ENCODE results near the gene LRBA.

Gene LRBA

DNA sequence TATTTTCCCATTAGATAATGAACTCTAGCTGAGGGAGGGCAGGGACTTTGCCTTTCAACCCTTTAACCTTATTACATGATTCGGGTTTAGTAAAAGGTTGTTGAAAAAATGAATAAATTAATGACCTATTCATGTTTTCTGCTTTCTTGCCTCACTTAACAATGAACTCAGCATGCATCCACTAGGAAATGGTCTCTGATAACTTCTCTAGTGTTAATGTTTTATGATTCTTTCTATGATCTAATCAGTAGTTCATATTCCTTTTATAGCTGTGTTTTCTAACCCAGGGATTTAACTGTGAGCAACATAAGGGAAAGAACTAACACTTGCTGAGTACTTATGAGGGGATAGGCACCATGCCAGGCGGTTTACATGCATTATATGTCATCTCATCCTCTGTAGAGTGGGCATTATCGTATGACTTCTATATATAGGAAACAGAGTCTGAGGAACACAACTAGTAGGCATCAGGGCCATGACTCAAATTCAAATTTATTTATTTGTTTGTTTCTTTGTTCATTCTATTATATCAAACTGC, 669.8 kb downstream of the LRBA start:
- DNase-seq = no peak

DNA sequence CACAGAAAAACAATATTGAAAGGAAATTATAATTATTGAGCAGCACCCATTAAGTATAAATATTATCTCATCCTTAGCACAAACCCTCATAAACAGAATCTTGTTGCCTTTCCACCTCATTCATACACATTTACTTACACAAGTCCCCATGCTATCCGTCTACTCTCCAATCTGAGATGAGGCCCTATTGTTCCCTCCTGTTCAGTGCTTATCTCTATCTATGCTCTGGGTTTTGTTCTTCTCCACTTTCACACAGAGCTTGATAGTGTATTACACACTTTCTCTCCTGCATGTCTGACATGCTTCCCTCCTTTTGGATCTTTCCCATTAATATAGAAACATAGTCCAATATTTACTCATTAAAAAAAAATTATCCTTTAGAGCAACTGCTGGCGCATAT, 671.3 kb downstream of the LRBA start:
- DNase-seq = no peak

DNA sequence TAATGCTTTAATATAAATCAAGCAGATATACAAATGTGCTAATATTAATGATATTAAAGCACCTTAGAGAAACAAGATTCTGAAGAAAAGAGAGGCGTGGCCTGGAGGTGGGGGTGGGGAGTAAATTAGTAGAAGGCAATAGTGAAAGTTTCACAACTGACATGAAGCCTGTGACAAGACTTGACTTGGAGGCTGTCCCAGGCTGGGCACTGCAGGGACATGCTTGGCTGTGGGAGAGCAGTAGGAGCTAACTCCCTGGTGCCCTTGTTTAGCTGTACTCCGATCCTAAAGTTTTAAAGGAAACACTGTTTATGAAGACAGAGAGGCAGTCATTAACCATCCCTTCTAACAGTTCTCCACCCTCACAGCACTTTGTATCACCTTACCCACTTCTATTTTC, 672.1 kb downstream of the LRBA start:
- no peak for DNase-seq

DNA sequence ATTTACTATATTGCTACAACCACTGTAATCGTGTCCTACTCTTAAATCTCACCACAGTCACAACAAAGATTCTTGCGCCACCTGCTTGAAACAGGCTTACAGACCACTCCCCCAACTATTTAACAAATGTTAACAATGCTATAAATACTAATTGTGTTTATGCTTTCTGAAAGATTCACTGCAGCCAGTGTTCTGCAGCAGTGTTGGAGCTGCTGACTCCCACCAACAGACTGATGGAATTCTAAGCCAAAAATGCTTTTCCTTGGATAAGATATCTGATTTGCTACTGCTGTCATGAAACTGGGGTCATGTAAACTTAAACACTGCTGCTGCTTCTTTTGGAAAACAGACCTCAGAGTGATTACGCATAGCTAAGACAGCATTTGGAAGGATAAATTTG, 677.4 kb downstream of the LRBA start:
- DNase-seq = no peak

DNA sequence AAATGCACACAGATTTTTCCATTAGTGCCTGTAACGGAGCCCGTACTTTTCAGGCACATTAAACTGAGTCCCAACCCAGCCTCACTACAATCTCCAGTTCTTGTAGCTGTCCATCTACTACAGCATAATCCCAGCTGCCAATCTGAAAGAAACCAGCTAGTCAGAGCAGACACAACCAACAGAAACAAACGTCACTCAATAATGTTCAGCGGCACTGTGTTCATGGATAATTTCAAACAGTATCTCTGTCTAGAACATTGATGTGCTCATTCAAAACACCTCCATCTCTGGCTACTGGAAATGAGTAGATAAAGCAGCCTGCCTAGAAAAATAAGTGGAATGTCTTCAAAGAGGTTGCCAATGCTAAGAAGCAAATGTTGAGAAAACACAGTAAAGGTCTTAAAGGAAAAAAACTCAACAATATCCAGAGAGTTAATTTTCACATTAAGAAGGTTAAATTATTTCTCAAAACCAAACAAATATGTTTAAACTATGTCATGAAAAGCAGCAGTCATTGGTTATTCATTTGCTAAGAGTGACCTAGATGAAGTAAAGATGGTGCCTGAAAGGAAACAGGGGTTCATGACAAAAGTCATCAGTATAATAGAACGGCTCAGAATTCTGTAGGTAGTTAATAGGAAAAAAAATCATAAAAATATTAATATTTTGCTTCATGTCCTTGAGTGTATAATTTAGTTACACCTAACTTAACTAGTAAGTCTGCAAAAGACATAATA, 678.2 kb downstream of the LRBA start:
- DNase-seq = no peak

DNA sequence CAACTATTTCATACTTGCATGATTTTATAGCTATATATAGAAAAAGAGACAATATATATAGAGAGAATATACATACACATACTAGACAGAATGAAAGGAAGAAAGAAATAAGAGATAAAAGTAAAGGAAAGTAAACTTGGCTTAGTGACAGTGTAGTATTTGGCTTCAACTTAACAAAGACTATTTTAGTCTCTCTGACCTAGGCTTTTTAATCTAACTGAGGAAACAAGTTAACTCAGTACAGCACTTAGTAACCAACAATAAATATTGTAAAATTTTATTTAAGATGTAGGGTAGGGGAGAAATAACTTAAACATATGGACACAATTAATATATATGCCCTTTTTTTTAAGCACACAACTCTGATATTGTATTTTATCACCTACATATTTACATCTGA, 682.1 kb downstream of the LRBA start:
- no peak for DNase-seq

DNA sequence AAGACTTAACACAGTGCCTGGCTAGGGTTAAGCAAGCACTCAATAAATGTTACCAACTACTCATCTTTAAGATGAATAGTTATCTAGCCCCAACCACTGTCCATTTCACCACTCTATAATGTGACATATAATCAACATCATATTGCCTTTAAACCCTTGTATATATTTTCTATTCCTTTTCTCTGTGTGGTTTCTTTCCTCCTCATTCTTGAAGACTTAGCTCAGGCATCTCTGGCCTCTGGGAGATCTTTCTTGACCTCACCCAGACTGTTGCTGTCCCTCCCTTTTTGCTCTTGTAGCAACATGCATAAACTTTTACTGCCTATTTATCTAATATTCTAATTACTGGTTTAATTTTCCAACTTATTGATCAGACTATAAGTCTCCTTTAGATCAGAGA, 683.0 kb downstream of the LRBA start:
- no peak for DNase-seq

DNA sequence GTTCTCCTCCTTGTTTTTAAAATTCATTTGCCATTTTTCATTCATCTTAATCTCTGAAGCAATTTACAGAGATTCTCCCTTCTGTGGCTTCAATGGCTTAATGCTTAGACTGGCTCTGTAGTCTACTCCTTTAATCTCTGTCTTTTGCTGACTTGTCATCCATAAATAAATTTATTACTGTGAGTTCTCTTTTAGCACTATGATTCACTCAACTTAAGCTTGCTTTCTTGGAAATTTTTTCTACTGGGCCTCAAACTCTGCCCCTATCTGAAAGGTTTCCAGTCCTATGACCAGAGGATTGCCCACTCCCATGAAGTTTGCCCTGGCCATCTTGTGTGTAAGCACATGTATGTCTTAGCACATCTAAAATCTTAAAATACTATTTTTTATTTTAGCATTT, 685.7 kb downstream of the LRBA start:
- no peak for DNase-seq

DNA sequence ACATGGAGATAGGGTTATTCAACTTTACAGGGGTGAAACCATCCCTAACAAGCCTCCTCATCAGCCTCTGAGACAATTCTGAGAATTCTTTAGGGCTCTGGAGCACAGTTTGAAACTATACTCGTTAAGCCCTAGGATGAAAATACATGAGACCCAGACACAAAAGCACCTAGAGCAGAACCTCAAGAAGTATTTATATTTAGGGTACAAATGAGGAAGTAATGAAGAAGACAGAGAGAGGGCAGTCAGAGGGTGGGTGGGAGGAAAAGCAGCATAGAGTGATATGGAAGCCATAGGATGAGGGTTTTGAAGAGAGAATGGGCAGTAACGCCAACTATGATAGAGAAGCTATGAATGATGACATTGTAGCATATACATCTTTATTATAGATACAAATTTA, 686.6 kb downstream of the LRBA start:
- DNase-seq = no peak

DNA sequence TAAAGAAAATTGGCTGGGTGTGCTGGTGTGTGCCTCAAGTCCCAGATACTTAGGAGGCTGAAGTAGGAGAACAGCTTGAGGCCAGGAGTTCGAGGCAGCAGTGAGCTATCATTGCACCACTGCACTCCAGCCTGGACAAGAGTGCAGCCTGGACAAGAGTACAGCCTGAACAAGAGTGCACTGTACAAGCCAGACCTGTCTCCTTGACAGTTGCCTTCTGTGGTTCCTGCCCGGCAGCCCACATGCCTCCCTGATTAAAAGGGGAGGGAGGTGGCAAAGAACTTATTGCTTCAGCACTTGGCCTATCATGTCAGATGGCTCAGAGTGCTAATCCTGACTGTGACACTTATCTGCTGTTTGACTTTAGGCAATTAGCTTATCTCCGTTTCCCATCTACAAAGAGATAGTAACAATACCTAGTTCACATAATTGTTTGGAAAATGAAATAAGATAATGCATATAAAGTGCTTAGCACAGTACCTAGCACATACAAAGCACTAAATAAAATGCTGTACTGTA, 687.8 kb downstream of the LRBA start:
- no peak for DNase-seq

DNA sequence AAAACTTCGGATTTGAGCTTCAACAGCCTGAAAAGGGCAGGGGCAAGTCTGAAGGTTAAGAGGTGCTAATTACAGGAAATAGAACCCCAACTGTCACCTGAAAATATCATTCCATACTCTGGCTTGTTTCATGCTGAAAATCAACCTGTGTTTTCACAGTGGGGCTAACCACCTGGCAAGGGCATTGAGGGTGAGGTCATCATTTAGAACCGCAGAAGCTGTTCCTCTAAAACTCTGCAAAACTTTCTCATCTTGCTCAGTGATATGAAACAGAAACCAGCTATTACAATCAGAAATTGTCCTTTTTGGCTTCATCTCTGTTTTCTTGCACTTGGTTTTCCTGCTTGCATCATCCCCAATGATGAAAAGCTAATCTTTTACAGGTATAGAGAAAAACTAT, 689.2 kb downstream of the LRBA start:
- no peak for DNase-seq

DNA sequence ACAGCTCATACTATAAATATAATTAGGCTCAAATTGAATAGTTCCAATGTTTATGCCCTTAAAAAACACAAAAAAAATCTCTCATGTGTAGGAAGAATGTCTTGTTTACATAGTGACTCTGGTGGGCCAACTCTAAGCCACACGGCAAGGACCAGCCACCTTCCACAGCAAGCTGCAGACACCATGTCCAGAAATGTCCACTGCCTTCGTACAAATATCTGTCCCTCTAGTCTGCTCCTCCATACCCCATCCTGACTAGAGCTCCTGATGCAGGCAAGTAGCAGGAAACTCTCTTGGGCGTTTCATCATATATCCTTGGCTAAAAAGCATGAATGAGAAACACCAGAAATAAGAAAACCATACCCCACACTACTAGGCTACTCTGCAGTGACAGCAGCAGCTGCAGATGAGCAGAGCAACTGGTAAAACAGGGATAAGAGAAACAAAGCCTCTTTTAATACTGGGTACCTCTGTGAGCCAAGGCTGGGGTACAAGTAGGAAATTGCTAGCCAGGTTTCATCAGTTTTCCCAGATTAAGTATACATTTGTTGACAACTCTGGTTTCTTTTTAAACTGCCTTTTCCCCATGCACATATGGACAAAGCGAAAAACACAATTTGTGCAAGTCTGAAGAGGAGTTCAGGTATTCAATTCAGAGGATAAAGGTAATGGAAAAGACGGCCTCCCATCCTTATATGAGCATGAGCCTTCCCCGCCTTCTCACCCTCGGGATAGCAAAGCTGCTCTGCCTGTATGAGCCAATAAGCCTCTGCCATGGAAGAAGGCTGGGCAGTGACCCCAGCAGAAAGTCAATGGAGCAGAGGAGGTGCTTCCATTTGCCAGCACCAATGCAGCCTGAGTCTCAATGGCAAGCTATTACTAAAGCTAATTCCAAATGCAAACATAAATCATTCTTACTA, 691.4 kb downstream of the LRBA start:
- DNase-seq = no peak

DNA sequence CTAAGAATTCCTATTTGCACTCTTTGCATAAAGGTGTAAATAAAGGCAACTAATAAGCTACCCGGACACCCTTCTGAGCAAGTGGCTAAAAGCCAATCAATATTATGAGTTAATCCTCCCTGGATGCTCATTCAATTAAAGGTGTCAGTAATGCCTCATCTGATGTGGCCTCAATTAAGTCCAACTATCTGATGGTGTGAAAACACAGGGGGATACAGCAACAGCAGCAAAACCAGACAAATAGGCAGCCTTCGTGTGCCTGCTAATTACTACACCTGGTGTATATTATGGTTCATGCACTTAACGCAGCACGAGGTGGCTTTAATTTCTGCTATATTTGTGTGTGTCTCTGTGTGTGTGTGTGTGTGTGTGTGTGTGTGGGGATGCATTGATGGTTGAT, 692.4 kb downstream of the LRBA start:
- DNase-seq = no peak

DNA sequence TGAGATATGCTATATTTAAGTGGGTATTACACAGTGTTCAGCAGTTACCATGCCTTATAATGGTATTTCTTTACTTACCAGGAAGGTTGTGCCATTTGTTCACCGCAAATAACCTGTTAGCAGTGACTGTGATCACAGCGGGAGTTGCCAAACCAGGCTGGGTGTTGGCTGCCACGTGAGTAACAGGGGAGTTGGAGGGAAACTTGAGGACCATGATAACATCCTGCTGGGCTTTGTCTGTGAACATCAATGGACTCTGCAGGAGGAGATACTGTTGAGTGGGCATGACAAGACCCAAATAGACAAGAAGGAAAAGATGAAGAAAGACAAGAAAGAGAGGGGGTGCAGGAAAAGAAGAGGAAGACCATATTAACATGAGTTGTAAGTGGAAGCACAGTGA, 694.0 kb downstream of the LRBA start:
- DNase-seq = no peak

DNA sequence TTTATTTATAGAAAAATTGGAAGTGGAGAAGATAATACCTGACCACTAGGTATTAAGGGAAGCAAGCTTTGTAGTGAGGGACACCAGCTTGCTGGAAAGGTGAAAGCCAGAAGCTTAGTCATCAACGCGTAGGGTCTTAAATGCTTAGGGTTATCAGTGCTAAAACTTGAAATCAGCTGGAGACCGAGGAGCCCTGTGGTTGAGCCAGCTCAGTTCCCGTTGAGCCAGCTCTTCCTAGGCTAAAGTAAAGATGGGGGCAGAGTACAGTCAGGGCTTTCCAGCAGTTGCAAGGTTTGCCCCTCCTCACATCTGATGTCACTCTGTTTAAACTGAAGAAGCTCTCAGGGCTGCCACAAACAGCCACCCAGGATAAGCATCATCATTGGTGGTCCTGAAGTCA, 696.1 kb downstream of the LRBA start:
- DNase-seq = no peak

DNA sequence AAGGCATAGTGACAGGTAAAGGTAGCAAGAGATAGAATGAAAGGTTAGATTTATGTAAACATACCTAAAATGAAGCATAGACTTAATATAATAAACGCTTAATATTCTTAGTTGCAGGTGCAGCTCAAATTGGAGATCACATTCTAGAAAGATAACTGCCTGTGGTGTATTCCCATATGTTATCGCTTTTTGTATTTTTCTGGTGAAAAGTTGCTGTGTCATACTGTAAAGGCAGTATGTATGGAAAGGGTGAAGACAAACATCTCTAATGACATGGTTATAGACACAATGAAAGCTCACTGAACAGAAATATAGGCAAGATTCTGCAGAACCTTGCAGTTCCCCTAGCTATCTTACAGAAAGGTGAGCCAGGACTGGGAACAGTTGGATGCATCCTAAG, 696.6 kb downstream of the LRBA start:
- DNase-seq = no peak

DNA sequence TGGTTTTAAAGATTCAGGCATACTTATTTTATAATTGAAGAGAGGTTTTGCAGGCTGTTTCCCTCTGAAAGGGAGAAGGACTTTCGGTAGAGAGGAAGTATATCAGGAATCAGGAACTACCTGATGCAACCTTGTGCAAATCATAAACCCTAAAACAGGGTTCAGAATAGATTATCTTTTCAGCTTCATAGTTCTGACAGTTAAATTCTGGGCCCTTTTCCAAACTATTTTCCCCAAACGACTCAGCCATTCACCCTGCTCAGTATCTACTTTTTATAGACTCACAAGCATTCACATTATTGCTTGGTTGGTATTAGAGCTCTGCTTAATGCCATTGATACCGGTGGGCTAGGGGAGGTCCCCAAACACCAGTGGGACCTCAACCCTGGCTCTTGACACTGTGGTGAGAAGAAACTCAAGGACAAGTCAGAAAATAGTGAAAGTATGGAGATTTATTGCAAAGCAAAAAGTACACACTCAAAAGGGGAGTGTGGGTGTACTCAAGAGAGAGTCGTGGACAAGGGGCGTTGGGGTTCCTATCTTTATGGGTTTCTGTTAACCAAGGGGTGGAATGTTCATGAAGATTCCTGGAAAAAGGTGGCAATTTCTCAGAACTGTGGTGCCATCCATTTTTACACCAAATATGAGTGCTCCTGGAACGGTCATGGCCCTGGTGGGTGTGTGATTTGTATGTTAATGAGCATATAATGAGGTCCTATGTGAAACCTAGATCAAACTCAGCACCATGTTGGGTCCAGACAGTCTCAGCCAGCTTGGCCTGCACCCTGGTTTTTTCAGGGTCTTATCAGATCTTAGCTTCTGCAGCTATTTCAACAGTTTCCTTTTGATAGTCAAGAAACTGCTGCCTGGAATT, 698.5 kb downstream of the LRBA start:
- no peak for DNase-seq

DNA sequence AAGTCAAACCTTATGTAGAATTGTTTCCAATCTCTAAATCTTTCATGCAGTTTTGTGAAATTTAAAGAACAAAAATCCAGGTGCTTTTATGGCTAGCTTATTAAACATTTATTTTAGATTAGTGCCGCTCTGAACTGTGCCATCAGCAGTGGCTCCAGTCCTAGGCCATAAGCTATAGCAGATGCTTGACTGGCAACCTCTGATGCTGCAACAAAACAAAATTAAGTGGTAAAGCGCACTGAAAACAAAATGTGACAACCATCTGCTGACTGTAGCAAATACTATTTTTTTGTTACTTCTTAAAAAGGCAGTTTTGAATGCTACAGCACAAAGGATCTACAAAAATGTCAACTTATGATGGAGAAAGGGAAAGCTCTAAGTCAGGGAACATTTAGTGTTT, 699.4 kb downstream of the LRBA start:
- DNase-seq = no peak

DNA sequence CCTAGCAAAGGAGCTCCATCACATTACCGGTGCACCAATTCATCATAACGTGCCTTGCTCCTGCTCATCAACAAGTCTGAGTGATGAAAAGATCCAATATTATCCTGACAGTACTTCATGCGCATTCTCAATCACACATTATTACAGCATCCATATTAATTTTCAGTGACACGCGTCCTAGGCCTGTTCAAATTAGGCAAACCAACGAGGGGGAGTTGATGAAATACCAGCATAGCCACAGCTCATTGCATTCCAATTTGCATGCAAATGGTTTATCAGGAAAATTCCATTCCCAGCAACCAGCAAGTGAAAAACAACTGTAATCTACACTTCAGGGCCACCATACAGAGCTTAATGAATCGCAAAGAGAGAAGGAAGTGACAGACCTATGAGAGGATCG, 699.9 kb downstream of the LRBA start:
- DNase-seq = no peak

DNA sequence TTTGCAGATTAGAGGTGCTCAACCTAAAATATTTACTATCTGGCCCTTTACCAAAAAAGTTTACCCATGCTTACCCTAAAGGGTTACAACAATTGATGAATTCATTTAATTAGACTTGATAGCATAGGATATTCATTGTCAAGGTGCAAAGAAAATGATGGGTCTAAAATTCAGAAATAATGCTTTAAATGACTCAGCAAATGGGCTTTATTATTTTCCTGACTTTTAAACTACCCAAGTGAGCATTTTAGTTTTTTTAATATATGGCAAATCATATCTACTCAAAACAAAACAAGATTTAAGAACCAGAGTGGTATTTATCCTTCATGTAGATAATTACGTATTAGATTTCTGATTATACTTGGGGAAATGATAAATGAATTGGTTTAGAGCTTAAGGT, 701.1 kb downstream of the LRBA start:
- DNase-seq = no peak

DNA sequence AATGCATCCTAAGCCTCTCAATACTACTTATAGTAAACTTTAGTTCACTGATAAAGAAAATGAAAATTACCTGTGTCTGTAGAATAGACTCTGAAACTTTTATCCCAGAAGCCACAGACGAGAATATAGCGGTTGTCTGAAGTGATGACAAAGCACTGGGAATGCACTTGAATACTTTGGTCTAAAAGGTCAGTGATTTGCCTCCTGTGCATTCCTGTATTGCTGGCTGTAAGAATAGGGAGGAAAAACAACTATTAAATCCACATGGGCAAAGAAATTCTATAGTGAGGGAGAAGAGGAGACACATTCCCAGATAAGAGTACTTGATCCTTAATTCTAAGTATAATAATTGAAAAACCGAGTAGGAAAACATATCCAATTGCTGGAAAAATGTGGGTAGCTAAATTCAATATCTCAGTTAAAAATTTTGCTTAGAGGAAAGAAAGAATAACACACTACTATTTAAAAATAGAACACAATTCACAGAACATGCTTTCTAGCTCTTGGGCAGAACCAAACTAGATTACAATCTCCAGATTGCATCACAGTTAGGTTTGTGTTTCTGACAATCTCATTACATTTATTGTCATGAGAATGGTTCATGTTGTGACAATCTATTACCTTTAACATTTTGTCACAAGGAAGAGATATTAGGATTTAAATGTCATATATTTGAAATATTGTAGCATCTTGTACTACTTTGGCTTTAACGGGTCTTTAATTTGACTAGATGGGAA, 704.8 kb downstream of the LRBA start:
- no peak for DNase-seq

DNA sequence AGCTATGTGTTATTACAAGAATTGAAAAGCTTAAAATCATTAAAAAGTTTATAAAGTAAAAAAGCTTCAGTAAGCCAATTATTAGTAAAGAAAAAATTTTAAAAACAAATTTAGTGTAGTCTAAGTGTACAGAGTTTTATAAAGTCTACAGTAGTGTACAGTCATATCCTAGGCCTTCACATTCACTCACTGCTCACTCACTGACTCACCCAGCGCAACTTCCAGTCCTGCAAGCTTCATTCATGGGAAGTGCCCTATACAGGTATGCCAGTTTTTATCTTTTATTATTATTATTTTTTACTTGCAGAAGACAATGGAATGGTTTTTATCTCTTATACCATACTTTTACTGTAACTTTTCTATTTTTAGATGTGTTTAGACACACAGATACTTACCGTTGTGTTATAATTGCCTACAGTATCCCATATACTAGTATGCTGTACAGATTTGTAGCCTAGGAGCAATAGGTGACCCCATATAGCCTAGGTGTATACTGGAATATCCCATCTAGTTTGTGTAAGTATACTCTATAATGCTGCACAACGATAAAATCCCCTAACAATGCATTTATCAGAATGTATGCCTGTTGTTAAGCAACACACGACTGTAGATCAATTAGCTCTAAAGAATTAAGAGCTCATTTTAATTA, 706.1 kb downstream of the LRBA start:
- DNase-seq = no peak
